T-helper 1 cell treated with Interleukin-12 subunit alpha and Interleukin-12 subunit beta and Interleukin-4 antibody, amounts not matched to agents 30 μg/mL and 1 μg/mL, for 36 hours (primary cell): ENCODE results near the gene ZNF215.
"Not testable (repeated sequence)": the region's sequence is repeated elsewhere in the genome, so short reads cannot be mapped to it uniquely, and the experiment has no call there.

ENCODE experiments used
- H3K27ac Mint-ChIP-seq: one replicate; pipeline ENCODE4 v1.8.0; 2021; ENCODE audit warnings: mild to moderate bottlenecking, mixed read lengths
- H3K27me3 Mint-ChIP-seq: one replicate; pipeline ENCODE4 v1.8.0; 2021; ENCODE audit warnings: low read depth, mixed read lengths
- H3K36me3 Mint-ChIP-seq: one replicate; pipeline ENCODE4 v1.8.0; 2021; ENCODE audit warnings: low read depth, mixed read lengths
- H3K4me1 Mint-ChIP-seq: one replicate; pipeline ENCODE4 v1.8.0; 2021; ENCODE audit warnings: low read depth, mixed read lengths
- H3K4me3 Mint-ChIP-seq: one replicate; pipeline ENCODE4 v1.8.0; 2021; ENCODE audit warnings: mild to moderate bottlenecking, moderate library complexity, mixed read lengths
- H3K9me3 Mint-ChIP-seq: one replicate; pipeline ENCODE4 v1.8.0; 2021; ENCODE audit warnings: mixed read lengths

Gene ZNF215

GRCh38 chr11:6926208-6927029 lies at the start of gene ZNF215:
TSS of gene ZNF215 (plus strand) at chr11:6926426. CDS start at chr11:6932273, 5,847 bp downstream.
- Mint-ChIP-seq H3K27me3 (peaks cover 34% of the 10 kb centered on the region), H3K27ac (peak within 1 kb of the TSS; percentile 11), H3K4me3 (peak within 1 kb of the TSS; percentile 85), H3K4me1 (peaks cover 19% of the 10 kb centered on the region), H3K9me3 (no peaks in the 10 kb centered on the region), H3K36me3 (no peaks in the 10 kb centered on the region)

- Mint-ChIP-seq H3K27ac (no peak overlapping the region), H3K36me3 (no peaks in the 10 kb centered on the region), H3K27me3 (no peaks in the 10 kb centered on the region), H3K9me3 (no peaks in the 10 kb centered on the region), H3K4me1 (no peaks in the 10 kb centered on the region), H3K4me3 (no peak overlapping the region)
These were observed 49.3 kb upstream of the ZNF215 start for GRCh38 chr11:6876914-6877313.

GRCh38 chr11:6882751-6883150 lies 43.5 kb upstream of the ZNF215 start:
- no peaks in the 10 kb centered on the region for H3K9me3 Mint-ChIP-seq
- no peaks in the 10 kb centered on the region for H3K4me1 Mint-ChIP-seq
- no peak overlapping the region for H3K27ac Mint-ChIP-seq
- H3K36me3 Mint-ChIP-seq, result no peaks in the 10 kb centered on the region
- no peak overlapping the region for H3K4me3 Mint-ChIP-seq
- peaks cover 16% of the 10 kb centered on the region for H3K27me3 Mint-ChIP-seq

GRCh38 chr11:6887711-6888110 lies 38.5 kb upstream of the ZNF215 start:
- not testable (repeated sequence) for H3K27ac Mint-ChIP-seq

GRCh38 chr11:6888830-6889229 lies 37.4 kb upstream of the ZNF215 start:
- H3K27me3 Mint-ChIP-seq, result peaks cover 9% of the 10 kb centered on the region
- H3K36me3 Mint-ChIP-seq, result no peaks in the 10 kb centered on the region
- no peaks in the 10 kb centered on the region for H3K4me1 Mint-ChIP-seq
- no peak overlapping the region for H3K4me3 Mint-ChIP-seq
- no peak overlapping the region for H3K27ac Mint-ChIP-seq
- H3K9me3 Mint-ChIP-seq, result peaks cover 4% of the 10 kb centered on the region

More at GRCh38 chr11:6887711-6888110, 38.5 kb upstream of the ZNF215 start:
- H3K27me3 Mint-ChIP-seq, result peaks cover 16% of the 10 kb centered on the region
- not testable (repeated sequence) for H3K9me3 Mint-ChIP-seq, H3K4me1 Mint-ChIP-seq, H3K4me3 Mint-ChIP-seq, H3K36me3 Mint-ChIP-seq

- no peak overlapping the region for H3K4me3 Mint-ChIP-seq
- no peaks in the 10 kb centered on the region for H3K36me3 Mint-ChIP-seq
- H3K9me3 Mint-ChIP-seq, result peaks cover 4% of the 10 kb centered on the region
- H3K27ac Mint-ChIP-seq, result no peak overlapping the region
- peaks cover 6% of the 10 kb centered on the region for H3K27me3 Mint-ChIP-seq
- H3K4me1 Mint-ChIP-seq, result no peaks in the 10 kb centered on the region
These were observed 36.4 kb upstream of the ZNF215 start for GRCh38 chr11:6889835-6890234.

GRCh38 chr11:6892400-6892799 lies 33.8 kb upstream of the ZNF215 start, which contains the start of gene OR2D2:
TSS of gene OR2D2 (minus strand) at chr11:6892500. CDS start at chr11:6892500, 0 bp downstream.
- peaks cover 4% of the 10 kb centered on the region for H3K9me3 Mint-ChIP-seq
- H3K27me3 Mint-ChIP-seq, result no peaks in the 10 kb centered on the region
- H3K36me3 Mint-ChIP-seq, result no peaks in the 10 kb centered on the region
- no peaks in the 10 kb centered on the region for H3K4me1 Mint-ChIP-seq
- no peak within 1 kb of the TSS for H3K4me3 Mint-ChIP-seq
- no peak within 1 kb of the TSS for H3K27ac Mint-ChIP-seq

- H3K27me3 Mint-ChIP-seq, result no peaks in the 10 kb centered on the region
These were observed 32.1 kb upstream of the ZNF215 start for GRCh38 chr11:6894097-6894496.

GRCh38 chr11:6895010-6895409 lies 31.2 kb upstream of the ZNF215 start:
- Mint-ChIP-seq H3K27me3 (no peaks in the 10 kb centered on the region), H3K27ac (no peak overlapping the region), H3K4me1 (no peaks in the 10 kb centered on the region), H3K36me3 (no peaks in the 10 kb centered on the region), H3K4me3 (no peak overlapping the region), H3K9me3 (no peaks in the 10 kb centered on the region)

More at GRCh38 chr11:6894097-6894496, 32.1 kb upstream of the ZNF215 start:
- Mint-ChIP-seq H3K4me1 (no peaks in the 10 kb centered on the region), H3K27ac (no peak overlapping the region), H3K36me3 (no peaks in the 10 kb centered on the region), H3K4me3 (no peak overlapping the region), H3K9me3 (no peaks in the 10 kb centered on the region)

- no peak overlapping the region for H3K4me3 Mint-ChIP-seq
- no peak overlapping the region for H3K27ac Mint-ChIP-seq
- H3K36me3 Mint-ChIP-seq, result no peaks in the 10 kb centered on the region
- no peaks in the 10 kb centered on the region for H3K9me3 Mint-ChIP-seq
- peaks cover 10% of the 10 kb centered on the region for H3K27me3 Mint-ChIP-seq
- H3K4me1 Mint-ChIP-seq, result no peaks in the 10 kb centered on the region
These were observed 27.3 kb upstream of the ZNF215 start for GRCh38 chr11:6898911-6899310.

- no peak overlapping the region for H3K27ac Mint-ChIP-seq
- H3K36me3 Mint-ChIP-seq, result no peaks in the 10 kb centered on the region
- H3K4me3 Mint-ChIP-seq, result no peak overlapping the region
- H3K4me1 Mint-ChIP-seq, result no peaks in the 10 kb centered on the region
- no peaks in the 10 kb centered on the region for H3K9me3 Mint-ChIP-seq
- peaks cover 10% of the 10 kb centered on the region for H3K27me3 Mint-ChIP-seq
These were observed 25.8 kb upstream of the ZNF215 start for GRCh38 chr11:6900327-6900999.

- H3K4me3 Mint-ChIP-seq, H3K36me3 Mint-ChIP-seq, H3K9me3 Mint-ChIP-seq, H3K27ac Mint-ChIP-seq, H3K27me3 Mint-ChIP-seq, H3K4me1 Mint-ChIP-seq: not testable (repeated sequence)
These were observed 21.4 kb upstream of the ZNF215 start for GRCh38 chr11:6904804-6905203.

GRCh38 chr11:6911378-6911777 lies 14.8 kb upstream of the ZNF215 start:
- H3K27me3 Mint-ChIP-seq, result no peaks in the 10 kb centered on the region
- no peaks in the 10 kb centered on the region for H3K4me1 Mint-ChIP-seq
- no peak overlapping the region for H3K27ac Mint-ChIP-seq
- H3K36me3 Mint-ChIP-seq, result no peaks in the 10 kb centered on the region
- no peaks in the 10 kb centered on the region for H3K9me3 Mint-ChIP-seq
- no peak overlapping the region for H3K4me3 Mint-ChIP-seq

GRCh38 chr11:6911948-6912347 lies 14.3 kb upstream of the ZNF215 start:
- no peaks in the 10 kb centered on the region for H3K4me1 Mint-ChIP-seq
- no peak overlapping the region for H3K27ac Mint-ChIP-seq
- H3K9me3 Mint-ChIP-seq, result no peaks in the 10 kb centered on the region
- H3K36me3 Mint-ChIP-seq, result no peaks in the 10 kb centered on the region
- H3K27me3 Mint-ChIP-seq, result no peaks in the 10 kb centered on the region
- H3K4me3 Mint-ChIP-seq, result no peak overlapping the region

GRCh38 chr11:6919698-6920097 lies 6.5 kb upstream of the ZNF215 start:
- no peaks in the 10 kb centered on the region for H3K36me3 Mint-ChIP-seq
- H3K27ac Mint-ChIP-seq, result no peak overlapping the region
- peaks cover 3% of the 10 kb centered on the region for H3K27me3 Mint-ChIP-seq
- no peaks in the 10 kb centered on the region for H3K4me1 Mint-ChIP-seq
- H3K4me3 Mint-ChIP-seq, result no peak overlapping the region
- H3K9me3 Mint-ChIP-seq, result peaks cover 3% of the 10 kb centered on the region
